Neuronal stem cell (in vitro differentiated cells): ENCODE measurements around the gene CPXM1.

ENCODE experiments used
- DNase-seq: peaks from one replicate; pipeline ENCODE4 v3.0.0-alpha.2; 2013; ENCODE audit warnings: low spot score
- H2AFZ ChIP-seq: one replicate; pipeline ENCODE4 v1.6.1; 2013; ENCODE audit warnings: mild to moderate bottlenecking, low read length, inconsistent platforms
- H2AK5ac ChIP-seq: 2 replicates; pipeline ENCODE4 v1.6.1; 2013; ENCODE audit warnings: low read depth, mild to moderate bottlenecking, inconsistent platforms, low read length, moderate library complexity, mixed read lengths
- H2BK120ac ChIP-seq: 2 replicates; pipeline ENCODE4 v1.6.1; 2013; ENCODE audit warnings: low read depth, mild to moderate bottlenecking, inconsistent platforms, low read length, moderate library complexity, mixed read lengths
- H2BK12ac ChIP-seq: one replicate; pipeline ENCODE4 v1.6.1; 2013; ENCODE audit warnings: low read length, inconsistent platforms
- H2BK15ac ChIP-seq: 2 replicates; pipeline ENCODE4 v1.6.1; 2013; ENCODE audit warnings: mild to moderate bottlenecking, low read length, inconsistent platforms, mixed read lengths
- H2BK5ac ChIP-seq: one replicate; pipeline ENCODE4 v1.6.1; 2013; ENCODE audit warnings: inconsistent platforms, mild to moderate bottlenecking, low read length, moderate library complexity
- H3K14ac ChIP-seq: one replicate; pipeline ENCODE4 v1.6.1; 2013; ENCODE audit warnings: low read length, inconsistent platforms
- H3K18ac ChIP-seq: 2 replicates; pipeline ENCODE4 v1.6.1; 2013; ENCODE audit warnings: low read length, inconsistent platforms
- H3K23ac ChIP-seq: 2 replicates; pipeline ENCODE4 v1.6.1; 2013; ENCODE audit warnings: low read depth, mild to moderate bottlenecking, mixed read lengths, low read length, inconsistent platforms; ENCODE audit not compliant: poor library complexity
- H3K27ac ChIP-seq: replicated peaks from 3 replicates; pipeline ENCODE4 v1.5.1; 2013; ENCODE audit warnings: low read length, inconsistent platforms
- H3K27me3 ChIP-seq, 3 experiments: 2 replicates each; pipeline ENCODE4 v1.6.1; 2013; ENCODE audit warnings: low read length in 3 of 3, mild to moderate bottlenecking in 2 of 3, inconsistent platforms in 1 of 3, low read depth in 1 of 3, mixed read lengths in 1 of 3, moderate library complexity in 1 of 3; ENCODE audit not compliant: control insufficient read depth in 3 of 3, insufficient read depth in 3 of 3
- H3K36me3 ChIP-seq, 2 donors: replicated peaks in 1 of 2; 2 replicates each; pipeline ENCODE4 v1.6.1; 2013; ENCODE audit warnings: low read length in 2 of 2; ENCODE audit not compliant: control insufficient read depth in 2 of 2, insufficient read depth in 2 of 2
- H3K4ac ChIP-seq: 2 replicates; pipeline ENCODE4 v1.6.1; 2013; ENCODE audit warnings: inconsistent platforms, mild to moderate bottlenecking, low read length, moderate library complexity
- H3K4me1 ChIP-seq, 2 donors: 1 replicate in 1 of 2; 2 replicates in 1 of 2; pipeline ENCODE4 v1.6.1; 2013; ENCODE audit warnings: low read length in 2 of 2, low read depth in 1 of 2; ENCODE audit not compliant: control insufficient read depth in 2 of 2, insufficient read depth in 1 of 2
- H3K4me2 ChIP-seq: one replicate; pipeline ENCODE4 v1.6.1; 2013; ENCODE audit warnings: mild to moderate bottlenecking, low read length, inconsistent platforms; ENCODE audit not compliant: insufficient read depth, poor library complexity, severe bottlenecking
- H3K4me3 ChIP-seq, 2 donors: 2 replicates each; pipeline ENCODE4 v1.5.1; 2013; ENCODE audit warnings: low read length in 2 of 2, mild to moderate bottlenecking in 2 of 2, inconsistent platforms in 1 of 2, moderate library complexity in 1 of 2
- H3K79me1 ChIP-seq: one replicate; pipeline ENCODE4 v1.6.1; 2013; ENCODE audit warnings: low read depth, mild to moderate bottlenecking, inconsistent platforms, low read length, moderate library complexity
- H3K9ac ChIP-seq: one replicate; pipeline ENCODE4 v1.6.1; 2013; ENCODE audit warnings: mild to moderate bottlenecking, low read depth, low read length, inconsistent platforms; ENCODE audit not compliant: poor library complexity
- H3K9me3 ChIP-seq, 2 donors: replicated peaks in 1 of 2; 2 replicates each; pipeline versions ENCODE3 to v1.6.1; 2013; ENCODE audit warnings: low read length in 2 of 2, mild to moderate bottlenecking in 2 of 2, inconsistent platforms in 1 of 2, low read depth in 1 of 2, mixed read lengths in 1 of 2, moderate library complexity in 1 of 2; ENCODE audit not compliant: control insufficient read depth in 2 of 2, insufficient read depth in 1 of 2
- H4K8ac ChIP-seq: one replicate; pipeline ENCODE4 v1.6.1; 2013; ENCODE audit warnings: low read depth, mild to moderate bottlenecking, inconsistent platforms, low read length, moderate library complexity
- H4K91ac ChIP-seq: one replicate; pipeline ENCODE4 v1.6.1; 2013; ENCODE audit warnings: low read length, low read depth, mild to moderate bottlenecking, inconsistent platforms; ENCODE audit not compliant: poor library complexity
- WGBS, 2 donors: extraction: QIAGEN DNeasy Blood & Tissue Kit; methylation state at CpG; one replicate each; pipeline ENCODE4 v1.1.7; 2013; ENCODE audit warnings: missing lambda C conversion rate in 2 of 2, mixed read lengths in 1 of 2; ENCODE audit not compliant: insufficient read length in 2 of 2, insufficient replicate concordance in 1 of 2; ENCODE audit errors: extremely low coverage in 2 of 2; 5-methylcytosine and 5-hydroxymethylcytosine counted together

Gene CPXM1

GRCh38 chr20:2757969-2758368 is 42.5 kb downstream of the CPXM1 start:
- Histone ChIP-seq H2BK15ac (no peak overlapping the region), H3K27ac (no peak overlapping the region), H2BK12ac (no peak overlapping the region), H2AFZ (no peak overlapping the region), H3K36me3 (no peaks in the 10 kb centered on the region), H3K4me2 (no peak overlapping the region), H4K91ac (no peak overlapping the region), H2BK120ac (no peak overlapping the region), H3K79me1 (no peaks in the 10 kb centered on the region), H3K9me3 (no peaks in the 10 kb centered on the region), H3K23ac (no peak overlapping the region), H3K4me1 (peaks cover 2 to 13% of the 10 kb centered on the region in 2 donors), H3K27me3 (peaks cover 0 to 33% (median 16%) of the 10 kb centered on the region in 3 experiments), H3K14ac (no peak overlapping the region), H3K4me3 (no peak overlapping the region), H3K18ac (no peak overlapping the region), H2AK5ac (no peak overlapping the region), H3K4ac (no peak overlapping the region), H4K8ac (no peak overlapping the region), H3K9ac (no peak overlapping the region), H2BK5ac (no peak overlapping the region)
- WGBS, 2 donors = no CpG with 5 or more reads among the region's 5 CpGs
- DNase-seq = no peak

GRCh38 chr20:2757001-2757400 is 43.4 kb downstream of the CPXM1 start:
- Histone ChIP-seq H3K27me3 (peaks cover 5 to 33% (median 25%) of the 10 kb centered on the region in 3 experiments), H3K9me3 (no peaks in the 10 kb centered on the region), H3K36me3 (no peaks in the 10 kb centered on the region), H4K8ac (no peak overlapping the region), H3K4me2 (no peak overlapping the region), H3K79me1 (no peaks in the 10 kb centered on the region), H3K18ac (no peak overlapping the region), H2BK120ac (no peak overlapping the region), H3K4ac (no peak overlapping the region), H2AK5ac (no peak overlapping the region), H2BK12ac (no peak overlapping the region), H2BK5ac (no peak overlapping the region), H4K91ac (no peak overlapping the region), H3K4me3 (no peak overlapping the region), H3K23ac (no peak overlapping the region), H3K27ac (no peak overlapping the region), H2BK15ac (no peak overlapping the region), H3K14ac (no peak overlapping the region), H3K4me1 (peaks cover 4 to 14% of the 10 kb centered on the region in 2 donors), H3K9ac (no peak overlapping the region), H2AFZ (no peak overlapping the region)
- no peak for DNase-seq
- WGBS, 2 donors = no CpG with 5 or more reads among the region's 5 CpGs

DNA sequence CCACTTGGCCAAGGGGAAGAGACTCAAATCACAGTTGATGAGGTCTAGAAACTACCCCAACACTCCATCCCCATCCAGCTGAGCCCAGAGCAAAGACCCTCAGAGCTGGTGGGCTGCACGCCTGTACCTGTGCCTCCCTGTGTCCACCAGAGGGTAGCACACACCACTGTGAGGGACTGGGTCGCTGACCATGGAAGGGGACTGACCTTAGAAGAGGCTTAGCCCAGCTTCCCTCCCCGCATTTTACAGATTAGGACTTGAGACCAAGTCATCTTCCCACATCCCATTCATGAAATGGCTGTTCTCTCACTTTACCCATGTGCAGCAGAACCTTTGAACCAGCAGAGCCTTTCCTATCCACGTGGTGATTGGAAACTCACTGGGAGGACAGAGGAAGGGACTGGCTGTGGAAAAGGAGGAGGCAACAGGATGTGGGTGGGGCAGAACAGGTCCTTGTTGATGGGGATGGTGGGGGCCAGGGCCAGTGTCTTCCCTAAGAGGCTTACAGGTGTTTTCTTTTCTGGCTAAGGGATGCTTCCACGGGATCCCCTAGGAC is 44.3 kb downstream of the CPXM1 start:
- H2AFZ ChIP-seq = peak overlapping the region; percentile 52
- H3K14ac ChIP-seq = peak overlapping the region; percentile 72
- peaks cover 4 to 14% of the 10 kb centered on the region in 2 donors for H3K4me1 ChIP-seq
- H2BK120ac ChIP-seq = no peak overlapping the region
- H3K9ac ChIP-seq = no peak overlapping the region
- no peak overlapping the region for H3K27ac ChIP-seq
- peak; percentile 65 for DNase-seq
- H3K18ac ChIP-seq = no peak overlapping the region
- H3K36me3 ChIP-seq = no peaks in the 10 kb centered on the region
- no peaks in the 10 kb centered on the region for H3K9me3 ChIP-seq
- H3K4me3 ChIP-seq = no peak overlapping the region
- H4K8ac ChIP-seq = no peak overlapping the region
- no peak overlapping the region for H3K4me2 ChIP-seq
- H3K27me3 ChIP-seq = peaks cover 9 to 40% (median 34%) of the 10 kb centered on the region in 3 experiments
- no peak overlapping the region for H3K23ac ChIP-seq
- H2AK5ac ChIP-seq = peak overlapping the region; percentile 42
- no peak overlapping the region for H2BK5ac ChIP-seq
- H3K4ac ChIP-seq = no peak overlapping the region
- no CpG with 5 or more reads among the region's 5 CpGs for WGBS, 2 donors
- H3K79me1 ChIP-seq = no peaks in the 10 kb centered on the region
- no peak overlapping the region for H2BK15ac ChIP-seq
- H2BK12ac ChIP-seq = peak overlapping the region; percentile 82
- no peak overlapping the region for H4K91ac ChIP-seq

DNA sequence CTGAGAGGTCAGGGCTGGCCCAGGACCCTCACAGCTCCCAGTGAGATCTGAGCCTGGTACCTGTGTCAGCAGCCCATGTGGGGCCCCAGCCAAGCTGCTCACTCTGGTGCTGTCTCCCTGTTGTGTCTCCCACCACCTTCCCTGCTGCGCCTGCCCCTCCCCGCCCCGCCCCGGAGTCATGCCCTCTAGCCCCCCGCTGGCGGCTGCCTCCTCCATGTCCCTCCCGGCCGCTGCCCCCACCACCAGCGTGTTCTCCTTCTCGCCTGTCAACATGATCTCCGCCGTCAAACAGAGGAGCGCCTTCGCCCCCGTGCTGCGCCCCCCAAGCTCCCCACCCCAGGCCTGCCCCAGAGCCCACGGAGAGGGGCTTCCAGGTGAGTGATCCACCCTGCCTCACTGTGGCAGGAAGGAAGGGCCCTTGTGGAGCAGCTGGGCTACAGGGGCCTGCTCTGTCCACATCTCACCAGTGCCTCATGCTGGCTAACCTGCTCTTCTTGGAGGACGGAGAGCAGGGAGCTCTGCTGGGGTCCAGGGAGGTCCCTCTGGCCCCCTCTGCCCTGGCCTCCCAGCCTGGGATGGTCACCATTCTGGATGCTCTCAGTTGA is 44.9 kb downstream of the CPXM1 start:
- Histone ChIP-seq H2BK12ac (peak overlapping the region; percentile 82), H3K18ac (peak overlapping the region; percentile 83), H3K36me3 (no peaks in the 10 kb centered on the region), H3K9ac (peak overlapping the region; percentile 54), H3K79me1 (no peaks in the 10 kb centered on the region), H3K27ac (no peak overlapping the region), H4K91ac (no peak overlapping the region), H2AFZ (no peak overlapping the region), H3K4me1 (peaks cover 4 to 14% of the 10 kb centered on the region in 2 donors), H2BK5ac (no peak overlapping the region), H3K4me3 (no peak overlapping the region), H3K9me3 (no peaks in the 10 kb centered on the region), H3K14ac (peak overlapping the region; percentile 72), H3K27me3 (peaks cover 14 to 46% (median 39%) of the 10 kb centered on the region in 3 experiments), H3K4me2 (no peak overlapping the region), H2BK120ac (no peak overlapping the region), H3K23ac (no peak overlapping the region), H2AK5ac (peak overlapping the region; percentile 42), H4K8ac (peak overlapping the region; percentile 23), H3K4ac (no peak overlapping the region), H2BK15ac (no peak overlapping the region)
- no peak for DNase-seq
- WGBS, 2 donors = no CpG with 5 or more reads among the region's 18 CpGs
